Astrocyte of the hippocampus (primary cell): ENCODE data around the gene NOC4L.

Source experiments
- DNase-seq: peaks from one replicate; pipeline ENCODE4 v3.0.0; 2011; ENCODE audit warnings: low read depth, low spot score

The NOC4L gene

DNA sequence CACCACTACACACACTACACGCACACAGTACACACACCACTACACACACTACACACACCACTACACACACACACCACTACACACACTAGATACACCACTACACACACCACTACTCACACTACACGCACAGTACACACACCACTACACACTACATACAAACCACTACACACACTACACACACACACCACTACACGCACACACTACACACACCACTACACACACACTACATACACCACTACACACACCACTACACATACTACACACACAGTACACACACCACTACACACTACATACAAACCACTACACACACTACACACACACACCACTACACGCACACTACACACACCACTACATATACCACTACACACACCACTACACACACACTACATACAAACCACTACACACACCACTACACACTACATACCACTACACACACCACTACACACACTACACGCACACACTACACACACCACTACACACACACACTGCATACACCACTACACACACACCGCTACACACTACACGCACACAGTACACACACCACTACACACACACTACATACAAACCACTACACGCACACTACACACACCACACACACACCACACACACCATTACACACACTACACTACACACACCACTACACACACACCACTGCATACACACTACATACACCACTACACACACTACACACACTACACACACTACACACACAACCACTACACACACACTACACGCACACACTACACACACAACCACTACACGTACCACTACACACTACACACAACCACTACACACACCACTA, 11.7 kb downstream of the NOC4L start:
- DNase-seq, result no peak

- no peak for DNase-seq
Measured at GRCh38 chr12:132156573-132157325, 12.5 kb downstream of the NOC4L start.

GRCh38 chr12:132157733-132158409, 13.6 kb downstream of the NOC4L start:
- DNase-seq, result no peak

GRCh38 chr12:132158677-132159554, 14.7 kb downstream of the NOC4L start:
- no peak for DNase-seq

DNA sequence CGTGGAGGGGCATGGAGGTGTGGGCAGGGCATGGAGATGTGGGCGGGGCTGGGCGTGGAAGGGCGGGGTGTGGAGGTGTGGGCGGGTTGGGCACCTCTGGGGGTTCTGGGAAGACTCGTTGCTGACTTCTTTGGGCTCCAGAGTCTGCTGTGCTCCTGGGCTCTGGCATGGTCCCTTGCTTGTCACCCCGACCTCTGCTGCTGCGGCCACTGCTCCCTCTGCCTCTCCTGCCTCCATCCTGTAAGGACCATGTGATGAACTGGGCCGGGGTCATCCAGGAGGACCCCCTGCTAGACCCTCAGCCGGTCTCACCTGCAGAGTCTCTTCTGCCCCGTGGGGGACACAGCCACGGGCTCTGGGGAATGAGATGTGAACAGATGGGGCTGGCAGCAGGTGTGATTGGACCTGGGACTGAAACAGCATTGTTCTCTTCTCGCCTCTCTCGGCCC, 15.3 kb downstream of the NOC4L start:
- DNase-seq, result no peak

GRCh38 chr12:132160016-132160415, 15.8 kb downstream of the NOC4L start:
- DNase-seq, result no peak

DNA sequence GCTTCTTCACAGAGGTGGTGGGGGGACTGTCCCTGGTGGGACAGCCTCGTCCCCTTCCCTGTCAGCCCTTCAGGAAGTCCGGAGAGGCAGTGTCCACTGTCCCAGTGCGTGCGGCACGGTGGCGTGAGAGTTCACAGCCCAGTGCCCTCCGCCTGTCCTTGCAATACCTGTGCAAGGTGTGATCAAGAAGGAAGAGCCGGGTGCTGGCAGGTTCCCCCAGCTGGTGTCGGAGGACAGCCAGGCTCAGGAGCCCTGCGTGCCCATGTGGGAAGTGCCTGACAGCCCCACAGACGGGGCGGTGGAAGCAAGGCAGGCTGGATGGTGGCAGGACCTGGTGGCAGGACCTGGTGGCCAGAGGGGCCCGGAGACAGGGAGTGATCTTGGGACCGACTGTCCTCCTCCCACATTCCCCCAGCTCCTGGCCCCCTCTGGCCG, 16.4 kb downstream of the NOC4L start:
- DNase-seq, result no peak

DNA sequence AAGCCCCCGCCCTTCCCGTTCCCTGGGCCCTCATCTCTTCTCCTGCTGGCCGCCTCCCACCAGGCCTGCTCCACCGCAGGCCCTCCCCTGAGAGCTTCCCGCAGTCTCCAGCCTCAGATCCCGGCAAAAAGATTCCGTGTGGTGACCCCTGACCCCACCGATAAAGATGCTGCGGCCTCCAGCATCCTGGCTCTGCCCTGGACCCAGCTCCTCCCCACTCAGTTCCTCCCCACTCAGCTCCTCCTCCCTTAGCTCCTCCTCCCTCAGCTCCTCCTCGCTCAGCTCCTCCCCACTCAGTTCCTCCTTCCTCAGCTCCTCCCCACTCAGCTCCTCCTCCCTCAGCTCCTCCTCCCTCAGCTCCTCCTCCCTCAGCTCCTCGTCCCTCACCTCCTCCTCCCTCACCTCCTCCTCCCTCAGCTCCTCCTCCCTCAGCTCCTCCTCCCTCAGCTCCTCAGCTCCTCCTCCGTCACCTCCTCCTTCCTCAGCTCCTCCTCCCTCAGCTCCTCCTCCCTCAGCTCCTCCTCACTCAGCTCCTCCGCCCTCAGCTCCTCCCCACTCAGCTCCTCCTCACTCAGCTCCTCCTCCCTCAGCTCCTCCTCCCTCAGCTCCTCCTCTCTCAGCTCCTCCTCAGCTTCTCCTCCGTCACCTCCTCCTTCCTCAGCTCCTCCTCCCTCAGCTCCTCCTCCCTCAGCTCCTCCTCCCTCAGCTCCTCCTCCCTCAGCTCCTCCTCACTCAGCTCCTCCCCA, 17.0 kb downstream of the NOC4L start:
- DNase-seq, result no peak

GRCh38 chr12:132161796-132162507, 17.7 kb downstream of the NOC4L start:
- no peak for DNase-seq

DNA sequence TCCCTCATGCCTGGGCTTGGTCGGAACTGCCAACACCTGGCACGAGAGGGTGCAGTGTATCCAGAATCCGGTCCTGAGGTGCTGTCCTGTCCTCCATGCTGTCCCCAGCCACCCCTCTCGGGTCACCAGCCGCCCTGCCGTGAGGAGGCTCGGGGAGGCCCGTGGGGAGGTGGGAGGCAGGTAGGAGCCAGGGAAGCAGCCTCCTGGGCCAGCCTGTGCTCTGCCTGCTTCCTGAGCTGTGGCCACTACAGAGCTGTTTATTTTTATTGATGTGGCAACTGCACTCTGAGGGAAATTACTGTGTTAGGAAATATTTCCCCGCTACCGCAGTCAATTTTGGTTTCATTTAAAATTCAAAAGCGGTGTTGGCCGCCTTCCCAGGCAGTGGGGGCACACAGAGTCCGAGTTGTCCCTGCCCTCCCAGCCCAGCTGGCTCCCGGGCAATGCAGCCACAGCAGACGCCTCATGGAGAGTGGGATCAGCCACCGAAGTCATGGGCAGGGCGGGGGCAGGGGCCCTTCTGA, 18.3 kb downstream of the NOC4L start:
- peak; percentile 97 for DNase-seq

DNA sequence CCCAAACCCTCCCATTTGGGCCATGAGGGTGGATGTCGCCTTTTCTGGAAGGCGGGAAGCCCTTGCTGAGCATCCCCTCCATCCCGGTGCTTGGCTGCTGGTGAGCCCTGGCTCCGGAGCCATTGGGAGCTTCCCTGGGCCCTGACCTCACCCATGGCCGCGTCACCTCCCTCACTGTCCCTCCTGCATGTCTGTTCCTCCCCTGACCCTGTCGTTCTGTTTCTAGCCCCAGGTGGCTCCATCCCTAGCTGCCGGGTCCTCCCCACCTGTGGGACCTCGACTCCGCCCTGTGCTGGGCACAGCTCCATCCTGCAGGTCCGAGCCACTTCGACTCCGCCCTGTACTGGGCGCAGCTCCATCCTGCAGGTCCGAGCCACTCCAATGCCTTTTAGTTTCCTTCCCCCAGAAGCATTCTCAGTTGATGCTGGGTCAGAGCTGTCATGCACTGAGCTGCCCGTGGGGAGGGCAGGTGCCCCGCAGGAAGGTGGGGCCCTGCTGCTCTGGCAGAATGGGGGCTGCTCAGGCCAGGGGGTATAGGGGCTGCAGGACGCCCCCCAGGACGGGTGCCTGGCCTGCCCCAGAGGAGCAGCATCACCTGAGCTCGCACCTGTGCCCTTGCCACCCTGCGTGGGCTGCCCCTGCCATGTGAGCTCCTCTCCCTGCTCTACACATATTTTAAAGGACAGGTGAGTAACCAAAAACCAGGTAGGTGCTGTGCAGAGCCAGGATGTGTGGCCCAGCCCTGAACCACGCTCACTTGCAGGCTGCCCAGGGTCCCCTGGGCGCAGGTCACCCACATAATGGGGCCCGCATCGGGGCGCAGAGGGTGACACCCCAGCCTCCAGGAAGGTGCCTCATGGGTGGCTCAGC, 19.0 kb downstream of the NOC4L start:
- no peak for DNase-seq

DNA sequence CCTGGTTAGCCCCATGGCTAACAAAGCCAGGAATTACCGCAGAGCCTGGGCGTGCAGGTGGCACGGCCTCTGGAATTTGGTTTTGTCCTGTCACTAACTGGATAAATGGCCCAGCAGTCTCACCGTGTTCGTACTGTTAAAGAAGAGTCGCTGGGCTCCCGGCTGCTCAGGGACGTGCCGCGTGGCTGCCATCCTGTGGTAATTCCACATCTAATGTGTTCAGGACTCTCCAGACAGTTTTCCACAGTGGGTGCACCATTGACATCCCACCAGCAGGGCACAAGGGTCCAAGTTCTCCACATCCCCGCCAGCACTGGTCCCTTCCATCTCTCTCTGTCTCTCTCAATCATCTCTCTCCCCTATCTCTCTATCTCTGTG, 19.6 kb downstream of the NOC4L start:
- DNase-seq, result no peak

- no peak for DNase-seq
Measured at GRCh38 chr12:132164426-132164825, 20.2 kb downstream of the NOC4L start.

DNA sequence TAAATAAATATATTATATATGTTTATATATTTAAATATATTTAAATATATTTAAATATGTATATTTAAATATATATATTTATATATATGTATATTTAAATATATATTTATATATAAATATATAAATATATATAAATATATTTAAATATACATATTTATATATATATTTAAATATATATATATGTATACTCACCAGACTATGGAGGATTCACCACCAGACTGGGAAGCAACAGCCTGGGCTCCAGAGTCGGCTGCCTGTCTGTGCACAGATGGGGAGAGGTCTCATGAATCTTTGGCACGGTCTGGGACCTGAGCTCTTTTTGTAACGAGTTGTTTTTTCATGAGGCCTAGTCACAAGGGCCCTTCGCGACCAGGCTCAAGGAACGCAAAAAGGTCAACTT, 21.3 kb downstream of the NOC4L start:
- DNase-seq, result no peak

DNA sequence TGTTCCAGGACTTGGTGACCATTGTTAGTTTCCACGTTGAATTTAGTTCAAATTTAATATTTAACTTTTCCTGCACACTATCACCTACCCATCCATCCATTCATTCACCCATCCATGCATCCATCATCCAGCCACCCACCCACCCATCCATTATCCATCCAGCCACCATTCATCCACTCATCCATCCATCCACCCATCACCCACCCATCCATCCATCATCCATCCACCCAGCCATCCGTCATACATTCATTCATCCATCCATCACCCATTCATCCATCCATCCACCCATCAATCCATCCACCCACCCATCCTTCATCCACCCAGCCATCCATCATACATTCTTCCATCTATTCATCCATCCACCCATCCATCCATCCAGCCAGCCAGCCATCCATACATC, 21.8 kb downstream of the NOC4L start:
- no peak for DNase-seq

- no peak for DNase-seq
Measured at GRCh38 chr12:132166801-132167591, 22.7 kb downstream of the NOC4L start.

- no peak for DNase-seq
Measured at GRCh38 chr12:132167611-132168310, 23.5 kb downstream of the NOC4L start.
